Duodenal mucosa (tissue), 2 donors: ENCODE measurements around the gene TJP2.
"Not testable (repeated sequence)": the region's sequence is repeated elsewhere in the genome, so short reads cannot be mapped to it uniquely, and the experiment has no call there.

Experiments used
- H3K27ac ChIP-seq: one replicate; pipeline ENCODE4 v1.7.0; 2013; ENCODE audit warnings: low read depth, low read length
- H3K27me3 ChIP-seq, 2 donors: one replicate each; pipeline ENCODE4 v1.7.0; 2013; ENCODE audit warnings: low read length in 2 of 2, control low read depth in 1 of 2; ENCODE audit not compliant: insufficient read depth in 2 of 2, control insufficient read depth in 1 of 2
- H3K36me3 ChIP-seq, 2 donors: one replicate each; pipeline ENCODE4 v1.7.0; 2013; ENCODE audit warnings: low read length in 2 of 2, control low read depth in 1 of 2; ENCODE audit not compliant: insufficient read depth in 2 of 2, control insufficient read depth in 1 of 2
- H3K4me1 ChIP-seq, 2 donors: one replicate each; pipeline ENCODE4 v1.7.0; 2013; ENCODE audit warnings: low read length in 2 of 2, control low read depth in 1 of 2; ENCODE audit not compliant: insufficient read depth in 2 of 2, control insufficient read depth in 1 of 2
- H3K4me3 ChIP-seq, 2 donors: one replicate each; pipeline ENCODE4 v1.7.0; 2013; ENCODE audit warnings: low read length in 2 of 2, low read depth in 1 of 2
- H3K9ac ChIP-seq, 2 donors: one replicate each; pipeline ENCODE4 v1.7.0; 2013; ENCODE audit warnings: low read length in 2 of 2, low read depth in 1 of 2
- H3K9me3 ChIP-seq, 2 donors: one replicate each; pipeline ENCODE4 v1.7.0; 2013; ENCODE audit warnings: low read length in 2 of 2, control low read depth in 1 of 2; ENCODE audit not compliant: control insufficient read depth in 1 of 2

Gene TJP2

GRCh38 chr9:69157751-69158466 is 16.2 kb upstream of the TJP2 start:
- peaks cover 0 to 19% of the 10 kb centered on the region in 2 donors for H3K36me3 ChIP-seq
- no peaks in the 10 kb centered on the region for H3K27me3 ChIP-seq
- no peaks in the 10 kb centered on the region for H3K4me1 ChIP-seq
- H3K27ac ChIP-seq: no peak overlapping the region
- H3K9ac ChIP-seq: no peak overlapping the region
- H3K9me3 ChIP-seq: no peaks in the 10 kb centered on the region
- H3K4me3 ChIP-seq: no peak overlapping the region

DNA sequence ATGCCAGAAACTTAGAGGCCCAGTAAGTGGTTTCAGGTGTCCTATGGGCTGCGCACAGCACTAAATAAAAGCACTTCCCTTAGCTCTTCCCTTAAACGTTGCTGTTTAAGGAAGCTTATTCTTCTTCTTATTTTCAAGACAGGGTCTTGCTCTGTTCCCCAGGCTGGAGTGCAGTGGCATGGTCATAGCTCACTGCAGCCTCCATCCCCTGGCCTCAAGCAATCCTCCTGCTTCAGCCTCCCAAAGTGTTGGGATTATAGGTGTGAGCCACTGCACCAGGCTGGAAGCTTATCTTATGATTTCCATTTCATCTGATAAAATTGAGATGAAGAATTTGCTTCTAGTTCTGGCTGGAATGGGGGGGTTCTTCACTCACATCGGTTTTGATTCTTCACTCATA is 15.6 kb upstream of the TJP2 start:
- no peaks in the 10 kb centered on the region for H3K9me3 ChIP-seq
- no peak overlapping the region for H3K9ac ChIP-seq
- no peak overlapping the region for H3K27ac ChIP-seq
- H3K4me1 ChIP-seq: no peaks in the 10 kb centered on the region
- H3K4me3 ChIP-seq: no peak overlapping the region
- peaks cover 0 to 19% of the 10 kb centered on the region in 2 donors for H3K36me3 ChIP-seq
- no peaks in the 10 kb centered on the region for H3K27me3 ChIP-seq

- not testable (repeated sequence) for H3K4me3 ChIP-seq, H3K27ac ChIP-seq, H3K9ac ChIP-seq, H3K27me3 ChIP-seq, H3K9me3 ChIP-seq, H3K4me1 ChIP-seq, H3K36me3 ChIP-seq
Observed at GRCh38 chr9:69164573-69164972, 9.5 kb upstream of the TJP2 start.

DNA sequence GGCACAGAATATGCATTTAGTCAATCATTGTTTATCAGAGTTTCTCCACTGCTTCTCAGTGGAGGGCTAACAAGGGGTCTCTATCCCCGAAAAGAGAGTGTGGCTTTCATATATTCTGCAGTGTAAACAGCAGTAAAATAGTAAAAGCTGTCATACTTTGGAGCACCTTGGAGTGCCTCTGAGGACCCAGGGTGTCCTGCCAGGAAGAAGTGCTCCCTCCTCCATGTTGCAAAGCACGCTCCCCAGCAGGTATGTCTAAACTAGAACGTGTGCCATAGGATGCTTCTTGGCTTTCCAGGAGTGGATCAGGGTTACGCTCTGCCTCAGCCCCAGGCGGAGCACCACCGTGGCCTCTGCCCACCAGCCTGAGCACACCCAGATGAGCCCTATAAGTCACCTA is 8.5 kb upstream of the TJP2 start:
- H3K9me3 ChIP-seq: no peaks in the 10 kb centered on the region
- H3K27me3 ChIP-seq: no peaks in the 10 kb centered on the region
- H3K36me3 ChIP-seq: peaks cover 0 to 5% of the 10 kb centered on the region in 2 donors
- no peak overlapping the region for H3K4me3 ChIP-seq
- H3K9ac ChIP-seq: no peak overlapping the region
- no peaks in the 10 kb centered on the region for H3K4me1 ChIP-seq
- H3K27ac ChIP-seq: no peak overlapping the region

DNA sequence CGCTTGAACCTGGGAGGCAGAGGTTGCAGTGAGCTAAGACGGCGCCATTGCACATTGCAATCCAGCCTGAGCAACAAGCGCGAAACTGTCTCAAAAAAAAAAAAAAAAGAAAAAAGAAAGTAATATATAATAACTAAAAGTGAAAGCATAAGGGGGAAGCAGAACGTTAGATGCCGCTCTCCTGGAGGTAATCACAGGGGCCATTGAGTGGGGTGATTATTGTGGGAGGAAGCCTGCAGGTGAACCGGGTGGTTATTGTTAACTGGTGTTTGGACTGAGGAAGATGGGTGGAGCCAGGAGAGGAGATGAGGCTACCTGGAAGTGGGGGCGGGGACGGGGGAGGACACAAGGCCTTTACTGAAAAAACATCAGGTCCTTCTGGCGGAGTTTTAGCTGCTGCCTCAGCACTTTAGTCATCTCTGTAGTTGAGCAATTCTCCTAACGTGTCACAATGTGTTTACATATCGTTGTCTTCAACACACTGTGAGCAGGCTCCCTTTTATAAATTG is 5.3 kb upstream of the TJP2 start:
- Histone ChIP-seq H3K9ac (no peak overlapping the region), H3K9me3 (no peaks in the 10 kb centered on the region), H3K27me3 (no peaks in the 10 kb centered on the region), H3K4me3 (peak overlapping the region; percentile 27 to 50), H3K27ac (no peak overlapping the region), H3K4me1 (no peaks in the 10 kb centered on the region), H3K36me3 (peaks cover 0 to 5% of the 10 kb centered on the region in 2 donors)

DNA sequence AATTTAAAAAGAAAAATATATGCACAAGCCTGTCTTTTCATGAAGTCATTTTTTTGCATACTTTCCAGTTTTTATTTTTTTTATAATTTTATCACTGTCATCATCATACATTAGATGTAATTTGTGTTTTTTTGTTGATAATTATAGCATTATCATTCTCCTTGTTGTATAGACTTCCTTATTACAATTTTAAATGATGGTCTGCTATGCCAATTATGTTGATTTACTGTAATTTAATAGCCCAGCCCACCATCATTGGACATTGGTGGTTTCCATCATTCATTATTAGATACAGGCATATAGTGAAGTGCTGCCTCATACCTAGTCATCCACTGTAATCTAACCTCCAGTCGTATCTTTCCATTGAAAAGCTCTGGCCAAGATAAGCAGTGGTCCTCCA is 3.8 kb upstream of the TJP2 start:
- no peak overlapping the region for H3K9ac ChIP-seq
- no peaks in the 10 kb centered on the region for H3K27me3 ChIP-seq
- H3K4me1 ChIP-seq: no peaks in the 10 kb centered on the region
- peaks cover 0 to 5% of the 10 kb centered on the region in 2 donors for H3K36me3 ChIP-seq
- no peak overlapping the region for H3K27ac ChIP-seq
- no peaks in the 10 kb centered on the region for H3K9me3 ChIP-seq
- H3K4me3 ChIP-seq: no peak overlapping the region

DNA sequence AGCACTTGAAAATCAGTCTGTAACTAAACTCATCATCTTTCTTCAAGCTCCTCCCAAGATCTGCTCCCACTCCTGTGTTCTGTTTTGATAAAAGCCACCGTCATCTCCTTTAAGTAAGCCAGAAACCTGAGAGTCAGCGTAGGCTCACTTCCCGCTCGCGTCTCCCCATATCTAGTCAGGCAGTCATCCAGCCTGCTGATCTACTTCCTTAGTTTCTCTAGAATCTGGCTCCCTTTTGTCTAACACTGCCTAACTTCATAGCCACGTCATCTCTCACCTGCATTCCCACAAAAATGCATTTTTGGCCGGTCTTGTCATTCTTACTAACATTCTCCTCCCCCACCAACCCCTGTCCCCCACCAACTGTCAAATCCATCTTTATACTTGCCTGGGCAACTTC is 3.0 kb upstream of the TJP2 start:
- no peak overlapping the region for H3K9ac ChIP-seq
- H3K4me1 ChIP-seq: peaks cover 0 to 3% of the 10 kb centered on the region in 2 donors
- no peaks in the 10 kb centered on the region for H3K36me3 ChIP-seq
- H3K9me3 ChIP-seq: no peaks in the 10 kb centered on the region
- no peak overlapping the region for H3K4me3 ChIP-seq
- no peaks in the 10 kb centered on the region for H3K27me3 ChIP-seq
- H3K27ac ChIP-seq: no peak overlapping the region

DNA sequence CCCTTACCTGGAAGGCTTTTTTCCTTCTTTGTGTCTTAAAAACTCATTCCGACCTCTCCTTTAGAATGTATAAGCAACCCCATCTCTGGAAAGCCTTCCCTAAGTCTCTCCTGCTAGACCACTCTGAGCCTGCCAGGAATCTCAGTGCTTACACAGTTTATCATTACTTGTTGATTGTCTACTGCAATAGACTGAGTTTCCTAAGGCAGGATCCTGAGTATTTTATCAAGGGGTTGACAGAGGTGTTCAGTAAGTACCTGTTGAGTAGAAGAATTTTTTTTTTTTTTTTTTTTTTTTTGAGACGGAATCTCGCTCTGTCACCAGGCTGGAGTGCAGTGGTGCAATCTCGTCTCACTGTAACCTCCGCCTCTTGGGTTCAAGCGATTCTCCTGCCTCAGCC is 2.6 kb upstream of the TJP2 start:
- Histone ChIP-seq H3K27ac (no peak overlapping the region), H3K4me3 (no peak overlapping the region), H3K9me3 (no peaks in the 10 kb centered on the region), H3K27me3 (no peaks in the 10 kb centered on the region), H3K4me1 (peaks cover 0 to 4% of the 10 kb centered on the region in 2 donors), H3K9ac (no peak overlapping the region), H3K36me3 (no peaks in the 10 kb centered on the region)

DNA sequence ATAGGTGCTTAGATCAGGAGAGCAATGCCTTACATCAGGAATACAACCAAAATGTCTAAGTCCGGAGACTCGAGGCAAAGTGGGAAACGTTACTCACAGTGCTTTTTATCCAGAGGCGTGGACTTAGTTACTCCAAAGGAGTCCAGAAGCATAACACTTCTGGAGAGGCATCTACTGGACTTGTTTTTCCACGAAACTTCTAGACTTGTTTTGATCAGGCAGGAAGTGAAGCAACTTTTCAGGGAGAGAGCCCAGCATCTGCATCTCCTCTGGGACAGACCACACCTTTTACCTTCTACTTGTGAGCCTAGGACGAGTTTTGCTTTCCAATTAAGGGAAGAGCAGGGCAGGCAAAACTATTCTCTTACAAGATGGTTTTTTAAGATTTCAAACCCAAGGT is 1.2 kb upstream of the TJP2 start:
- no peak overlapping the region for H3K4me3 ChIP-seq
- H3K36me3 ChIP-seq: no peaks in the 10 kb centered on the region
- no peak overlapping the region for H3K27ac ChIP-seq
- H3K27me3 ChIP-seq: no peaks in the 10 kb centered on the region
- peaks cover 4 to 5% of the 10 kb centered on the region in 2 donors for H3K4me1 ChIP-seq
- no peaks in the 10 kb centered on the region for H3K9me3 ChIP-seq
- no peak overlapping the region for H3K9ac ChIP-seq

DNA sequence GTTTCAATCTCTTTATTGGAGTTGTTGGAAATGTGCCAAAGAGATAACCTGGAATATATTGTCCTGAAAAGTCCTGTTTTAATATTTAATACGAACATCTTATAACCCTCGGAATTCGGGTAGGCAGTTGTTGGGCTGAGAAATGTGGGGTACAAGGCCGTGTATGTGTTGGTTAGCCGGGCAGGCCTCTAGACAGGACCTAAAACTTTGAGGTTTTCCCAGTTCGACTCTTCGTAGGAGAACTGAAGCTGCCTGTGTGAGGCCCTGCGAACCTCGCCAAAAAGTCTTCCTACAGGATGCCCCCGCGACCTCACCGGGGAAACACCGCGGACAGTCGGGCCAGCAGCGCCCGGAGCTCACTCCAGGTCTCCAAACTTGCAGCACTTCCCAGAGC is 583 bp upstream of the TJP2 start:
- H3K27ac ChIP-seq: no peak overlapping the region

More for the DNA sequence above, 583 bp upstream of the TJP2 start:
- Histone ChIP-seq H3K9ac (no peak overlapping the region), H3K9me3 (no peaks in the 10 kb centered on the region), H3K36me3 (no peaks in the 10 kb centered on the region), H3K4me1 (peaks cover 7 to 9% of the 10 kb centered on the region in 2 donors), H3K27me3 (no peaks in the 10 kb centered on the region), H3K4me3 (peak overlapping the region in 1 of 2 donors; percentile 71)
